Measurements from ENCODE around the gene ACO2. TPM values are rescaled to one million over a fixed set of nuclear protein-coding genes. Genes with fewer than 3 reads are reported as not detected.

Gene ACO2
- total RNA-seq, 1 donor from 2014 or later, result 114 TPM

- Mint-ChIP-seq H3K27me3 (ENCODE audit: unreplicated experiment) (peaks cover 5% of the 10 kb centered on the region), H3K4me1 (ENCODE audit: low read depth, unreplicated experiment) (peaks cover 45% of the 10 kb centered on the region), H3K27ac (ENCODE audit: unreplicated experiment) (no peak overlapping the region), H3K4me3 (ENCODE audit: unreplicated experiment) (no peak overlapping the region), H3K9me3 (ENCODE audit: unreplicated experiment) (peaks cover 3% of the 10 kb centered on the region), H3K36me3 (ENCODE audit: unreplicated experiment) (no peaks in the 10 kb centered on the region)
- DNase-seq, result no peak
- TF ChIP-seq, protein P1, sequence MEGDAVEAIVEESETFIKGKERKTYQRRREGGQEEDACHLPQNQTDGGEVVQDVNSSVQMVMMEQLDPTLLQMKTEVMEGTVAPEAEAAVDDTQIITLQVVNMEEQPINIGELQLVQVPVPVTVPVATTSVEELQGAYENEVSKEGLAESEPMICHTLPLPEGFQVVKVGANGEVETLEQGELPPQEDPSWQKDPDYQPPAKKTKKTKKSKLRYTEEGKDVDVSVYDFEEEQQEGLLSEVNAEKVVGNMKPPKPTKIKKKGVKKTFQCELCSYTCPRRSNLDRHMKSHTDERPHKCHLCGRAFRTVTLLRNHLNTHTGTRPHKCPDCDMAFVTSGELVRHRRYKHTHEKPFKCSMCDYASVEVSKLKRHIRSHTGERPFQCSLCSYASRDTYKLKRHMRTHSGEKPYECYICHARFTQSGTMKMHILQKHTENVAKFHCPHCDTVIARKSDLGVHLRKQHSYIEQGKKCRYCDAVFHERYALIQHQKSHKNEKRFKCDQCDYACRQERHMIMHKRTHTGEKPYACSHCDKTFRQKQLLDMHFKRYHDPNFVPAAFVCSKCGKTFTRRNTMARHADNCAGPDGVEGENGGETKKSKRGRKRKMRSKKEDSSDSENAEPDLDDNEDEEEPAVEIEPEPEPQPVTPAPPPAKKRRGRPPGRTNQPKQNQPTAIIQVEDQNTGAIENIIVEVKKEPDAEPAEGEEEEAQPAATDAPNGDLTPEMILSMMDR (IDR thresholded peaks at IDR 0.05; ENCODE audit: partially characterized antibody, unreplicated experiment), result no peak
Measured at GRCh38 chr22:41485033-41485432, 16.1 kb downstream of the ACO2 start.

DNA sequence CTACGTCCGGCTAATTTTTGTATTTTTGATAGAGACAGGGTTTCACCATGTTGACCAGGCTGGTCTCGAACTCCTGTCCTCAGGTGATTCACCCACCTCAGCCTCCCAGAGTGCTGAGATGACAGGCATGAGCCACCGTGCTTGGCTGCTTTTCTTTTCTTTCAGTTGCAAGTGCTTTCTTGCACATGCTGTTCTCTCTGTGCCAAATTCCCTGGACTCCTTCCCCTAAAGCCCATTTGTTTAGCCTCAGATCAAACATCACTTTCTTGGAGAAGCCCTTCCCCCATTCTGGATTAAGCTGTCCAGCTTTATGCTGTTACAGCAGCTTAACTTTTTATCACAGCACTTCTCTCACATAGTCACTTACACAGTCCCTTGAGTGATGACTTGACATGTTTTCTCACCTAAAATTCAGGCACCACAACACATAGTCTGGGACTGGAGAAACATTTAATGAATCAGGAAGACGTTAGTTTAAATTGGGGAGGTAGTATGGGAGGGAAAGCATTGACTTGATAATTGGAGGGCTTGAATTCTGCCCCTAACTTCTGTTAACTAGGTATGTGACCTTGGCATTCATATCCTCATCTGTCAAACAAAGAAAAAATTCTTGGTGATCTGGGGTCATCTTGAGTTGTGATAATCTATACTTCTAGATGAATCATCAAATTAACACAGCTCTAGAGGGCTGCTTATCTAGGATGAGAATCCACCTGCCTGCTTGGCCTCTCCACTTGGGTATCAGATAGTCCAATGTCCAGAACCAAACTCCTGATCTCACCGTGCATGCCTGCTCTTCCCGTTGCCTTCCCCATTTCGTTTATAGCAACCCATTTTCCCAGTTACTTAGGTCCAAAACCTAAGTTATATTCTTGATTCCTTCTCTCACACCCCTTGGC lies 18.4 kb downstream of the ACO2 start:
- Mint-ChIP-seq H3K27me3 (ENCODE audit: unreplicated experiment) (peaks cover 5% of the 10 kb centered on the region), H3K36me3 (ENCODE audit: unreplicated experiment) (no peaks in the 10 kb centered on the region), H3K27ac (ENCODE audit: unreplicated experiment) (peak overlapping the region; percentile 19), H3K9me3 (ENCODE audit: unreplicated experiment) (peaks cover 1% of the 10 kb centered on the region), H3K4me1 (ENCODE audit: low read depth, unreplicated experiment) (peaks cover 29% of the 10 kb centered on the region), H3K4me3 (ENCODE audit: unreplicated experiment) (peak overlapping the region; percentile 35)
- no peak for DNase-seq
- TF ChIP-seq, protein P1 (IDR thresholded peaks at IDR 0.05; ENCODE audit: partially characterized antibody, unreplicated experiment), result no peak

GRCh38 chr22:41488076-41488475 lies 19.2 kb downstream of the ACO2 start:
- H3K9me3 Mint-ChIP-seq (ENCODE audit: unreplicated experiment), result peaks cover 1% of the 10 kb centered on the region
- H3K27me3 Mint-ChIP-seq (ENCODE audit: unreplicated experiment), result peaks cover 5% of the 10 kb centered on the region
- no peak for DNase-seq
- TF ChIP-seq, protein P1 (IDR thresholded peaks at IDR 0.05; ENCODE audit: partially characterized antibody, unreplicated experiment), result no peak
- peaks cover 23% of the 10 kb centered on the region for H3K4me1 Mint-ChIP-seq (ENCODE audit: low read depth, unreplicated experiment)
- no peak overlapping the region for H3K4me3 Mint-ChIP-seq (ENCODE audit: unreplicated experiment)
- no peak overlapping the region for H3K27ac Mint-ChIP-seq (ENCODE audit: unreplicated experiment)
- no peaks in the 10 kb centered on the region for H3K36me3 Mint-ChIP-seq (ENCODE audit: unreplicated experiment)

GRCh38 chr22:41488596-41489385 lies 19.9 kb downstream of the ACO2 start:
- Mint-ChIP-seq H3K9me3 (ENCODE audit: unreplicated experiment) (peaks cover 1% of the 10 kb centered on the region), H3K36me3 (ENCODE audit: unreplicated experiment) (no peaks in the 10 kb centered on the region), H3K27me3 (ENCODE audit: unreplicated experiment) (peaks cover 5% of the 10 kb centered on the region), H3K4me3 (ENCODE audit: unreplicated experiment) (no peak overlapping the region), H3K27ac (ENCODE audit: unreplicated experiment) (no peak overlapping the region), H3K4me1 (ENCODE audit: low read depth, unreplicated experiment) (peaks cover 23% of the 10 kb centered on the region)
- TF ChIP-seq, protein P1 (IDR thresholded peaks at IDR 0.05; ENCODE audit: partially characterized antibody, unreplicated experiment), result no peak
- DNase-seq, result no peak
